GM18520 (cell line): ENCODE results near the gene EFCC1.

ENCODE experiments used
- ATAC-seq: cut with Tn5 transposase; IDR thresholded peaks from one replicate; pipeline ENCODE4 v1.9.1; 2021; ENCODE audit not compliant: unreplicated experiment

Gene EFCC1

GRCh38 chr3:129031476-129032215 is 30.5 kb downstream of the EFCC1 start:
- no peak for ATAC-seq

- no peak for ATAC-seq
Measured at GRCh38 chr3:129032716-129033115, 31.6 kb downstream of the EFCC1 start.

- ATAC-seq, result no peak
Measured at GRCh38 chr3:129033151-129033550, 32.0 kb downstream of the EFCC1 start.

GRCh38 chr3:129033633-129034321 is 32.7 kb downstream of the EFCC1 start:
- ATAC-seq, result no peak

DNA sequence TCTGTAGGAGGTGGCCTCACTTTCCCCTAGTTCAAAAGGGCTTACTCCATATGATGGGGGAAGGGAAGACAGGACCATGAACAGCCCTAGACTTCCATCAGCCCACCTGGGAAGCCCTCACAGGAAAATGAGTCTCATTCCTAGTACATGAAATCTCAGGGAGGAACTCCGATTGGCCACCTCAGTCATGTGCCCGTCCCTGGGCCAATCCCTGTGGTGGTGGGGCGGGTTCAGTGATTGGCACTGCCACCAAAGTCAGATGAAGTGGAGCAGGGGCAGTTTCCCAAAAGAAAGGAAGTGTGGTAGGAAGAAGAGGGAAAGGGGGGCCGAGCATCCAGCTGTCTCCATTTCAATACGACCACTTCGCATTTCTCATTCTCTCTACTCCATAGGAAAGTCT is 33.5 kb downstream of the EFCC1 start:
- no peak for ATAC-seq

- no peak for ATAC-seq
Measured at GRCh38 chr3:129035360-129036221, 34.5 kb downstream of the EFCC1 start.

GRCh38 chr3:129036222-129037092 is 35.4 kb downstream of the EFCC1 start:
- ATAC-seq, result no peak

DNA sequence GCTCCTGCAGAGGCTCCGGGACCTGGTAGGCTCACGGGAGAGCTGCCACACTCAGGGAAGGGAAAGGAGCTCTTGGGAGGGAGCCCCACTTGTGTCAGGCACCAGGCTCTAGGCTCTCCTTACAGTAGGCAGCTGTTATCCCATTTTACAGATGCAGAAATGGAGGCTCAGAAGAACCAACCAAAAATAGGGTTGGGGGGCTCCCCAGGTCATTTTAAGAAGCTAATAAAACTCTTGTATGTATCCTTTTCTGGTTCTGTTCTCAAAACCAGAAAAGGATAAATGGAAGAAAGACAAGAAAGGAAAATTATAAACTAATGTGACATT is 36.0 kb downstream of the EFCC1 start:
- ATAC-seq, result no peak

DNA sequence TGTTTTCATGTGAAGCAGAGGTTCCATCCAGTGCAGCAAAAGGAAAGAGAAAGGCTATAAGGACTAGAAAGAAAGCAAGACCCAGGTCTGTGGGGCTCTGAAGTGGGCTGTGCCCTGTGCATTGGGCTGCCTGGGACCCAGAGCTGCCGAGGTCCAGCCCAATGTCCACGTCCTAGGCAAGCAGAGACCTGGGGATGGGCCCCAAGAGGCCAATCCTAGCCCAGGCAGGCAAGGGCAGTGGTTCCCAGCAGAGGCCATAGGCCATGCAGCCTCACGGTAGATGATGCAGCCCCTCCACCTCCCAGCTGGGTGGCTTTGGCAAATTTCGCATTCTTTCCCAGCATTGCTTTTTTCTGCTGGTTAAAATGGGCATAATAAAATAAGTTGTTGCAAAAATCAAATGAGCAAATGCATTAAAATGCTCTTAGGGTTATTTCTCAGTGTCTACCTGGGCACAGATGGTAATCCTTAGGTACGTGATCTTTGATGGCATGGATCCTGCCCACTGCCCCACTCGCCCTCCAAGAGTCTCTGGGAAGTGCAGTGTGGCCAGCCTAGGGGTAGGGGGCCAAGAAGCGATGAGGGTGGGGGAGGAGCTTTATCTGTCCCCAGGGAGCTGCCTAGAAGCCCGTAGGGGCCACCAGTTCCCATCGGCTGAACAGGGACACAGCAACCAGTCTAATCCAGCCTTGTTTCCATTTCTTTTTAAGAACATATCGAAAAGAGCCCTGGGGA is 37.2 kb downstream of the EFCC1 start:
- ATAC-seq, result no peak

- ATAC-seq, result no peak
Measured at GRCh38 chr3:129039271-129040038, 38.4 kb downstream of the EFCC1 start.

GRCh38 chr3:129040039-129040336 is 38.9 kb downstream of the EFCC1 start:
- ATAC-seq, result no peak

DNA sequence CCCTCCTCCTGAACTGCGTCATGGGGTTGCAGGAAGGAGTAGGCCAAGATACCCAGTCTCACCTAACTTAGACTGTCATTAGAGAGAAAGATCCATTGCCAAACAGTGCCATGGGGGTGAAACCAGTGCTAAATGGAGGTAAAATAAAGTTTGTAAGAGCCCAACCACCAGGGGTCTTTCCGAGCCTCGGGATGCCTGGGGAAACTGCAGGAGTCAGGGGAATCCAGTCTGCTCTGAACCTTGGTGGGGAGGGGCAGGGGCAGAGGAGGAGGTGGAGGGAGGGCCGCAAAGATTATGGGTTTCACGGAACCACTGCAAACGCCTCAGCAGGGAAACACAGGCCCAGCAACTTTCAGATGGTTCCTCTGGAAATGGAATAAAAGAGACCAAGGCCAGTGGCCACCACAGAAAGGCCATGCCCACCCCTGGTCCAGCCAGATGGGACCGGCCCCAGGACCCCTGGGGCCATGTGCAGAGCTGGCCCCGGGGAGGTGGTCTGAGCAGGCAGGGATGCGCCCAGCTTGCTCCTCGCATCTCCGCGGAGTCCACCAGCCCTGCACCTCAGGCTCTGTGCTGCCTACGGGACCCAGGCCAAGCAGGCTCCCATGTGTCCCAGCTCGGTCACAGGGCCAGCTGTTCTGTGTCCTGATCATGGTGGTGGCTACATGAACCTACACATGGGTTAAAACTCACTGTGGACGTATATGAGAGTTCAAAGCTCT is 39.6 kb downstream of the EFCC1 start:
- ATAC-seq, result no peak

- no peak for ATAC-seq
Measured at GRCh38 chr3:129045675-129046036, 44.6 kb downstream of the EFCC1 start.

DNA sequence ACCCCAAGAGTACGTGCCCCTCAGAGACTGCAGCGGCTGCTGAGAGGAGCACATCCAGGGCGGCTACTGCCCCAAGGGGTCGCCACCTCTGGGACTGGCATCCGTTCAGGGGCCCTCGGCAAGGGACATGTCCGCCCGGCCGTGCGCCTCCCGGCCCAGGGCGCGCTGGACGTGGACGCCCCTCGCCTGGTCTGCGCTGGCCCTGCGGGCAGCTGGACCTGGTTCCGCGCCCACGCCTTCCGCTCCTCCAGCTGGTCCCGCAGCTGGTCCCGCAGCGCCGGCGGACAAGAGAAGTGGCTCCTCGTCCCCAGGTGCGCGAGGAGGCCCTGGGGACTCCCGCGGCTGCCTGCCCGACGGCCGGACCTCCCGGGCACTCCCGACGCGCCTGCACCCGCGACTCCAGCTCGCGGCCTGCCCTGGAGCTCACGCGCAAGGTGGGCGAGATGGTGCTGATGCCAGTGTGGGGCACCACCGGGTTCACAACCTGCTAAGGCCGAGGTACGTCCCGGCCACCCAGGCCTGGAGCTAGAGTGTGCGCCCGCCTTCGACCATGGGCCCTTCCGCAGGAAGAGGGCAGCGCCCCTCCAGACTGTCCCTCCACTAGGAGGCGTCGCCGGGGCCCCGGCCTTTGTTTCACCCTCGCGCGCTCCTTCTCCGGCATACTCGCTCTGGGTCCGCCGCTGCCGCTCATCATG is 45.1 kb downstream of the EFCC1 start:
- no peak for ATAC-seq

- no peak for ATAC-seq
Measured at GRCh38 chr3:129046732-129047552, 45.8 kb downstream of the EFCC1 start.

GRCh38 chr3:129047553-129047839 is 46.4 kb downstream of the EFCC1 start:
- no peak for ATAC-seq

DNA sequence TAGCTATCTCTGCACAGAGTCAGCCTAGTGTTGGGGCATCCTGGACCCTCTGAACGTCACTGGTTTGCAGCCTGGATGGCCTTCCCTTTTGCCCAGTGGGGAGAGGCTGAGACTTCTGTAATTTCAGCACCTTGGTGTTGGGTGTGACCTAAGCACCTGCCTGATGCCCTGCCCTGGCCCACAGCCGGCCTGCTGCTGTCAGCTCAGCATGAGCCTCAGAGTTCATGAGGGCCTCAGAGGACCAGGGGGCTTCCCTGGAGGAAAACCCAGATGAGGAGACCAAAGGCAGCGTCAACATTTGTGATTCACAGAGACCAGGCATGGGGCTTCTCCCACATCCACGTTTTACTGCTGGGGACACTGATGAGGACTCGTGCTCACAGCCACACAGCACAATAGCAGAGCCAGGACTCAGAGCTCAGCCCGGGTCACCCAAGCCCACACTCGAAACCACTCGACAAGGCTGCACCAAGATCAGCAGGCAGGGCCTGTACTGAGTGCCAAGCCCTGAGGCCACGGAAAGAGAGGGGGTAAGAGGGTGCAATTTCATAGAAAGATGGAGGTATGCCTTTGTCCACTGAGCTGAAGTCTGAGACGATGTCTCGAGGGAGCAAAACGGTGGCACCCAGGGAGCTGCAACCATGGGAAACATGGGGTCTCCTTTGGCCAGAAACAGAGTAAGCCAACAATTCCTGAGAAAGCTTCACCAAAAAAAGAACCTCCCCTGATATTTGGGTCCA is 49.6 kb downstream of the EFCC1 start:
- ATAC-seq, result no peak
